ENCODE results near the gene FRMD4A. TPM values are rescaled to one million over a fixed set of nuclear protein-coding genes. Genes with fewer than 3 reads are reported as not detected.

The FRMD4A gene
- total RNA-seq, 1 experiment from 2014 or later, result 19.6 TPM

DNA sequence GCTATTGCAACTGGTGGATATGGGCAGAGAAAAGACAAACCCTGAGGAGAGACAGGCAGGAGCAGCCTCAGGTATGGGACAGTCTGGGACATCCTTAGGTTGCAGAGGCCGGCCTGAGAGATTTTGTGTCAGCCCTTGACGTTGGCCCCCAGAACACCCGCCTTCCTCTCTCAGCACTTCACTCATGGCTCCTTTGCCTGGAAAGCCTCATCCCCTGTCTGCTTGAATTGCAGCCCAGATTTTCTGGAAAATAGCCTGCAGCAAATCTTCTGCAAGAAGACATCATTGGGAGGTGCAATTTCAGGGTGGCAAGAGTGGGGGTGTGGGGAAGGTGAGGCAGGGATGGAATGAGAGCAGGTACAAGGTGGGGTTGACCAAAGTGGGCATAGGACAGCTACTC is 2.2 kb upstream of the FRMD4A start:
- Histone ChIP-seq H3K27me3 (ENCODE audit: insufficient read depth, low read length) (no peaks in the 10 kb centered on the region), H2BK12ac (ENCODE audit: insufficient read length, low read depth, low read length) (no peak overlapping the region), H4K20me1 (ENCODE audit: control insufficient read depth, insufficient read depth, insufficient read length) (no peaks in the 10 kb centered on the region), H4K91ac (ENCODE audit: insufficient read length, low read depth, low read length) (no peak overlapping the region), H3K18ac (ENCODE audit: insufficient read length, low read depth, low read length) (no peak overlapping the region), H2AFZ (ENCODE audit: low read length) (no peak overlapping the region), H3K4me1 (ENCODE audit: insufficient read depth, low read length) (peaks cover 11% of the 10 kb centered on the region; the same call in 1 of the 2 replicates), H3K23ac (ENCODE audit: insufficient read length, low read depth, low read length) (no peak overlapping the region), H3K27ac (ENCODE audit: insufficient read length, low read depth, low read length) (no peak overlapping the region), H3K23me2 (ENCODE audit: insufficient read length, low read depth, low read length, poor library complexity, severe bottlenecking) (no peaks in the 10 kb centered on the region), H2BK120ac (ENCODE audit: low read depth, low read length, poor library complexity, severe bottlenecking) (no peak overlapping the region), H4K5ac (ENCODE audit: insufficient read length, low read depth, low read length) (no peak overlapping the region), H3K9ac (ENCODE audit: extremely low read depth, insufficient read length, low read length) (no peak overlapping the region), H3K4me2 (ENCODE audit: insufficient read depth, insufficient read length, low read length) (no peak overlapping the region), H3K79me1 (ENCODE audit: insufficient read depth, low read depth, low read length, poor library complexity, severe bottlenecking) (no peaks in the 10 kb centered on the region), H3K9me3 (ENCODE audit: control insufficient read depth, low read depth, low read length) (no peaks in the 10 kb centered on the region), H3K4ac (ENCODE audit: low read depth, low read length) (no peak overlapping the region), H4K8ac (replicated peaks; ENCODE audit: insufficient read length, low read depth, low read length) (no peak overlapping the region), H2BK20ac (ENCODE audit: low read depth, low read length, poor library complexity, severe bottlenecking) (no peak overlapping the region), H3K56ac (ENCODE audit: insufficient read length, low read depth, low read length) (no peak overlapping the region), H3K79me2 (ENCODE audit: insufficient read depth, low read length) (no peaks in the 10 kb centered on the region), H2BK5ac (ENCODE audit: insufficient read length, low read length) (no peak overlapping the region), H3K14ac (ENCODE audit: insufficient read depth, low read length) (no peak overlapping the region), H2AK5ac (ENCODE audit: insufficient read length, low read length) (no peak overlapping the region), H2BK15ac (ENCODE audit: low read depth, low read length) (no peak overlapping the region), H3T11ph (ENCODE audit: low read length) (no peak overlapping the region)
- TF ChIP-seq, protein P1, sequence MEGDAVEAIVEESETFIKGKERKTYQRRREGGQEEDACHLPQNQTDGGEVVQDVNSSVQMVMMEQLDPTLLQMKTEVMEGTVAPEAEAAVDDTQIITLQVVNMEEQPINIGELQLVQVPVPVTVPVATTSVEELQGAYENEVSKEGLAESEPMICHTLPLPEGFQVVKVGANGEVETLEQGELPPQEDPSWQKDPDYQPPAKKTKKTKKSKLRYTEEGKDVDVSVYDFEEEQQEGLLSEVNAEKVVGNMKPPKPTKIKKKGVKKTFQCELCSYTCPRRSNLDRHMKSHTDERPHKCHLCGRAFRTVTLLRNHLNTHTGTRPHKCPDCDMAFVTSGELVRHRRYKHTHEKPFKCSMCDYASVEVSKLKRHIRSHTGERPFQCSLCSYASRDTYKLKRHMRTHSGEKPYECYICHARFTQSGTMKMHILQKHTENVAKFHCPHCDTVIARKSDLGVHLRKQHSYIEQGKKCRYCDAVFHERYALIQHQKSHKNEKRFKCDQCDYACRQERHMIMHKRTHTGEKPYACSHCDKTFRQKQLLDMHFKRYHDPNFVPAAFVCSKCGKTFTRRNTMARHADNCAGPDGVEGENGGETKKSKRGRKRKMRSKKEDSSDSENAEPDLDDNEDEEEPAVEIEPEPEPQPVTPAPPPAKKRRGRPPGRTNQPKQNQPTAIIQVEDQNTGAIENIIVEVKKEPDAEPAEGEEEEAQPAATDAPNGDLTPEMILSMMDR (conservative IDR thresholded peaks at IDR 0.05), result no peak
- H3K4me1 Mint-ChIP-seq, result peaks cover 44 to 47% of the 10 kb centered on the region in 2 experiments
- no CpG with 5 or more reads among the region's 3 CpGs for WGBS (ENCODE audit: extremely low coverage, insufficient read length, low lambda C conversion rate)
- H3K27ac Mint-ChIP-seq, result no peak overlapping the region
- no peak overlapping the region for H3K4me3 Mint-ChIP-seq
- no peak for DNase-seq
- H3K9me3 Mint-ChIP-seq, result no peaks in the 10 kb centered on the region
- H3K36me3 Mint-ChIP-seq (ENCODE audit: insufficient read depth in 1 of 3, low read depth in 3 of 3), result no peaks in the 10 kb centered on the region
- no peaks in the 10 kb centered on the region for H3K27me3 Mint-ChIP-seq (ENCODE audit: low read depth)

Data from H9 (cell line).